KOPT-K1 (cell line): ENCODE data around the gene C3orf52.

Experiments used
- H3K27ac ChIP-seq: fragments of 200-600 bp; sonication (generic); 2 replicates; pipeline ENCODE4 v1.5.1; 2016; ENCODE audit warnings: antibody characterized with exemption, mild to moderate bottlenecking, low read depth, low read length; ENCODE audit not compliant: poor library complexity, severe bottlenecking
- H3K36me3 ChIP-seq: fragments of 200-600 bp; sonication (generic); 2 replicates; pipeline ENCODE4 v1.5.1; 2017; ENCODE audit warnings: antibody characterized with exemption, mild to moderate bottlenecking, low read length, moderate library complexity; ENCODE audit not compliant: insufficient read depth
- H3K9me3 ChIP-seq: fragments of 200-600 bp; sonication (generic); 2 replicates; pipeline ENCODE4 v1.5.1; 2017; ENCODE audit warnings: antibody characterized with exemption, low read length, mild to moderate bottlenecking; ENCODE audit not compliant: insufficient read depth, poor library complexity, severe bottlenecking

Gene C3orf52

GRCh38 chr3:112096176-112096575 is 10.0 kb downstream of the C3orf52 start:
- Histone ChIP-seq H3K36me3 (no peaks in the 10 kb centered on the region), H3K27ac (no peak overlapping the region), H3K9me3 (no peaks in the 10 kb centered on the region)

- H3K27ac ChIP-seq, result no peak overlapping the region
- H3K36me3 ChIP-seq, result no peaks in the 10 kb centered on the region
- no peaks in the 10 kb centered on the region for H3K9me3 ChIP-seq
These were observed 11.2 kb downstream of the C3orf52 start for GRCh38 chr3:112097378-112097777.

- no peaks in the 10 kb centered on the region for H3K9me3 ChIP-seq
- no peaks in the 10 kb centered on the region for H3K36me3 ChIP-seq
- H3K27ac ChIP-seq, result no peak overlapping the region
These were observed 15.7 kb downstream of the C3orf52 start for GRCh38 chr3:112101916-112102315.

GRCh38 chr3:112104774-112105173 is 18.6 kb downstream of the C3orf52 start:
- Histone ChIP-seq H3K36me3 (no peaks in the 10 kb centered on the region), H3K27ac (no peak overlapping the region), H3K9me3 (no peaks in the 10 kb centered on the region)

GRCh38 chr3:112109322-112109721 is 23.1 kb downstream of the C3orf52 start:
- H3K36me3 ChIP-seq, result no peaks in the 10 kb centered on the region
- H3K27ac ChIP-seq, result no peak overlapping the region
- H3K9me3 ChIP-seq, result no peaks in the 10 kb centered on the region

- Histone ChIP-seq H3K36me3 (no peaks in the 10 kb centered on the region), H3K27ac (peak overlapping the region; percentile 95), H3K9me3 (no peaks in the 10 kb centered on the region)
These were observed 25.7 kb downstream of the C3orf52 start for GRCh38 chr3:112111785-112112402.

GRCh38 chr3:112114576-112115160 is 28.5 kb downstream of the C3orf52 start:
- peak overlapping the region; percentile 95 for H3K27ac ChIP-seq
- H3K36me3 ChIP-seq, result no peaks in the 10 kb centered on the region

GRCh38 chr3:112115161-112115739 is 29.1 kb downstream of the C3orf52 start:
- H3K9me3 ChIP-seq, result no peaks in the 10 kb centered on the region
- peak overlapping the region; percentile 95 for H3K27ac ChIP-seq
- H3K36me3 ChIP-seq, result no peaks in the 10 kb centered on the region

More at GRCh38 chr3:112114576-112115160, 28.5 kb downstream of the C3orf52 start:
- H3K9me3 ChIP-seq, result no peaks in the 10 kb centered on the region

GRCh38 chr3:112115806-112116383 is 29.7 kb downstream of the C3orf52 start:
- H3K36me3 ChIP-seq, result no peaks in the 10 kb centered on the region
- peak overlapping the region; percentile 95 for H3K27ac ChIP-seq
- no peaks in the 10 kb centered on the region for H3K9me3 ChIP-seq

- Histone ChIP-seq H3K9me3 (no peaks in the 10 kb centered on the region), H3K36me3 (no peaks in the 10 kb centered on the region), H3K27ac (peak overlapping the region; percentile 95)
These were observed 30.6 kb downstream of the C3orf52 start for GRCh38 chr3:112116748-112117186.

GRCh38 chr3:112117415-112117814 is 31.2 kb downstream of the C3orf52 start:
- Histone ChIP-seq H3K9me3 (no peaks in the 10 kb centered on the region), H3K36me3 (no peaks in the 10 kb centered on the region), H3K27ac (peak overlapping the region; percentile 95)

GRCh38 chr3:112117841-112118571 is 31.8 kb downstream of the C3orf52 start:
- Histone ChIP-seq H3K27ac (peak overlapping the region; percentile 95), H3K36me3 (peaks cover 5% of the 10 kb centered on the region), H3K9me3 (no peaks in the 10 kb centered on the region)

GRCh38 chr3:112119962-112120836 is 34.0 kb downstream of the C3orf52 start:
- H3K27ac ChIP-seq, result peak overlapping the region; percentile 95
- peaks cover 20% of the 10 kb centered on the region for H3K36me3 ChIP-seq

More at GRCh38 chr3:112119962-112120836, 34.0 kb downstream of the C3orf52 start:
- H3K9me3 ChIP-seq, result no peaks in the 10 kb centered on the region
